Measurements from ENCODE around the gene PAPPA2.
"Not testable (repeated sequence)": the region's sequence is repeated elsewhere in the genome, so short reads cannot be mapped to it uniquely, and the experiment has no call there.

PAPPA2 gene

DNA sequence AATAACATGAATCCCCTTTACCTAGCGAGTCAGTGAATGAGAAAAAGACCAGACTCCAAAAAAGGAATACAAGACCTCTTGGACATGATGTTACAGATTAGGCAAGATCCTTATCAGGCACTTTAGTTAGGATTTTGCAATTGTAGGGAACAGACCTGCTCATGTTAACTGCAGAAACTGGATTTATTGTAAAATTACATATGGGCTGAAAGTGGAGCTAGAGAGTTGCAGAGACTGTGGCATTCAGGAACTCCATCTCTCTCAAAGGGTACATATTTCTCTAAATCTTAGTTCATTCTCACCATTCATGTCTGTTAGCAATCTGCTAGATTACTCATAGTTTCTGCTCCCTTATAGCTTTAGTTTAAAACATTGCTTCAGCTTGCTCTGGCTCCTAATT, 142.2 kb downstream of the PAPPA2 start:
- DNase-seq: no peak

DNA sequence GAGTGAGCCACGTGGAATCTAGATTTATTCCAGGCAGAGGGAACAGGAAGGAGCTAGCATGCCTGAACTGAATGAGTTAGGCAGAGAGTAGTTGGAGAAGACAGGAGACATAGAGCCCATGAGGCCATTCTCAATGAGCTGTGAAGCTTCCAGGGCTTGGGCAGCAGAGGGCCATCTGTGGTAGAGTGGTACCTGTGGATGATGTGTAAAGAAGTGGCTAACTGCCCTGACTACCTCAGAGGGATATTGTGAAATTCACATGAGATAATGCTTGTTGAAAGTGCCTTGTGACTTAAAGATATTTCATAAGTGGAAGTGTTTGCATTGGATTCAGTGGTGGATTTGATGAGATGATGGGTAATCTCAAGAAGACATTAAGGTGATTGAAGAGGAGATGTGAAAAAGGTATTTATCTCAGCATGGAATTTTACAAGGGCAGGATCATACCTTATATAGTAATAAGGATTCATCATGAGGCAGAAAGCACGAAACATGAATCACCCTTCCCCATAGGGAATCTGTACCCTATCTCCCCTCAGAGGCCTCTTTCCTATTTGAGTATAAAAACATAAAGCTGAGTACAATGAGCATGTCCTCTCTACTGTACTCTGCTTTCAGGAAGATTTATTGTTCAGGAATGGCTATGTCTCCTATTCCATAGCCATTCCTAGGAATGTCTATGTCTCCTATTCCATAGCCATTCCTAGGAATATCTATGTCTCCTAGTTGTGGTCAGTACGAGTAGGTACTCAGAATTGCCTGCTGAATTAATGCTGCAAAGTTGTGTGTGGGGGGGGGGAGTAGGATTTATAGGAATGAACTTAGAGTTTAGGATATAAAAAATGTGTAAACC, 146.8 kb downstream of the PAPPA2 start:
- no peak for DNase-seq

DNA sequence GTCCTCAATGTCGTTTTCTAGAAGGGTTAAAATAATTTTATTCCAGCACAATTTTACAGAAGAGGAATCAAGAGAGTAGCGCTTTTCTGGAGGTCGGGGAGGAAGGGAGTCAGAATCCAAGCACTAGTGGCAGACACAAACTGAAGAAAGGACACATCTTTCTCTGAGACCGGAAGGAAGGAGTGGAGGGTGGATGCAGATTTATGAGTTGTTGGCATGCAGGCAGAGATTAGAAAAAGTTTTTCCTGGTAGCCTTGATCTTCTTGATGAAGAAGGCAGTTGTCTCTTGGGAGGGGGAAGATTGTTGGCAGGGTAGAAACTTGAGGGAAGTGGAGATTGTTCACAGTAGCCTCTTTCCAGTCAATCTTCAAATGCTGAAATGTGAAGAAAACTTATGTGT, 149.8 kb downstream of the PAPPA2 start:
- DNase-seq: no peak

DNA sequence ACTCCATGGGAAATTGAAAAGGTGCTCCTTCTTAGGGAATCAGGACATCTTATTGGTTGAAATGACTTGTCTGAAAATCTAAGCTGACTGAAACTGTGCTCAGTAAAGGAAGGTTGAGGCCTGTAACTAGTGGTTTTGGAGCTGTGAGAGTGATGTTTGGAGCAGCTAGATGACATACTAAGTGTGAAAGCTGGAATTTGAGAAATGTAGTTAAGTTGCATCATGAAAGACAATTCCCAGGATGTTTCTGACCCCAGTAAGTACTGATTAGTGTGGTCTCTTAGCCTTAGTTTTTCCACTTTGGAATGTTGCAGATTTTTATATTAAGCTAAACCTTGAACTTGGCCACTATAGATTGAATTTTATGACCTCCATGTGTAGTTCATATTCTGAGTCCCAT, 154.9 kb downstream of the PAPPA2 start:
- DNase-seq: no peak

DNA sequence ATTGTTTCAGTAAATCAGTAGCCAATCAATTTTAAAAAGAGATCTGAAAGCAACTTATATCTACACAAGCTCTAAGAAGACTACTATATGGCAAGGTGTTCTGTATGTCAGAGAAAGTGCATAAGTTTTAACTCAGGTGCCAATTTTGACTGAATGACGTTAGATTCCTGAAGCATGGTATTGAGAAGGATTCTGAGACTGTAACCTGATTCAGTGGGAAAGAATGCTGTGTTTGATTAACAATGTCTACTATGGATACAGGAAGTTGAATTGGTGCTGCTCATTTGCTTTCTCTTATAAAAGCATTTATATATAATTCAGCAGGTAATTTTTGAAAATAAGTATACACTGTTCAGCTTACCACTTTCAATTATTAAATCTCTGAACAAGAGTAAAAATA, 156.3 kb downstream of the PAPPA2 start:
- no peak for DNase-seq

DNA sequence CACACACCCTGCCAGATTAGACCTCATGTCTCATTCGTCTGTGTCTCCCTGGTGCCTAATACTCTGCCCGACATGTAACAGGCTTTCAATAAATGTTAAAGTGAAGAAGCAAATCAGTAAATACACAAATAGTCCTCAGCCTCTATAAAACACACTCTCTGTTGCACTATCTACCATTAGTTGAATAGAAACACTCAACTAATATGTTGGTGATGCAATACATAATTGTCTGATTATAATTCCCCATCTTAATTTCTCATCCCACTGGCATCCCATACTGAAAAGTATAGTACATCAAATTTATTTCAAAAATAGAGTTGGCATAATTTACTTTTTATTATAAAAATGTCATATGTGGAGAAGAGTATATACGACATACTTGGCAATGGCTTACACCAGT, 162.4 kb downstream of the PAPPA2 start:
- DNase-seq: no peak

DNA sequence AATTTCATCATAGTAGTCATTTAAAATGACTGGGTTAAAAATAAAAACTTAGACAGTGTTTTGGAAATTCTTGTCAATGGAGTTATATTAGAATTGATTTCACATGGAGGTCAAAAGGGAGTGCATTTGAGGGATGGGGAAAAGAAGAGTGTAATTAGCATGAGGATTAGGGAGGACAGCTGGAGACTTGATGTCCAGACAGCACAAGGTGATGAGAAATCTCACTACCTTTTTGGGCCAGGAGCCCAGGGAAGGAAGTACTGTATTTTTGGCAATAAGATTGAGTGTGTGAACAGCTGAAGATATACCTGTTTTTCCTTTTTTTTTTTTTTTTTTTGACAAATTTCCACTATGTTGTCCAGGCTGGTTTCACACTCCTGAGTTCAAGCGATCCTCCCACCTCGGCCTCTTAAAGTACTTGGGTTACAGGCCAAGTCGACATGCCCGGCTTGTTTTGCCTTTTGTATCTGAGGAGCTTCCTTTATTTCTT, 163.6 kb downstream of the PAPPA2 start:
- no peak for DNase-seq

DNA sequence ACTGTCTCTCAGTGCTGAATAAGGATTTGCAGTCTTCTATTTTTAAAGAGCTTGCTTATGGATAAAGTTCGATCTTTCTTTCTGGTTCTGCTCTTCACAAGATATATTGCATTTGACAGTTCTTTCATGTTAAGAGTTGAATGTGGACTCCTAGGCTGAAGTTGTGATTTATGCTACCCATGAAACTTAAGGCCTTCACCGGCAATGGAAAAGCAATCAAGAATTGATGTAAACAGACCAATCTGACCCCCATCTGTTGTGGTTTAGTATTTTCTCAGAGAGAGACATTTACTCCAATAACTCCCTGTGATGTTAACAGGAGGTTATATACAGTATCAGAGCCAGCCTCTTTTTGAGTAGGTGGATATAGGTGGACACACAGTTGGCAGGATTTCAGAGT, 165.8 kb downstream of the PAPPA2 start:
- DNase-seq: no peak

DNA sequence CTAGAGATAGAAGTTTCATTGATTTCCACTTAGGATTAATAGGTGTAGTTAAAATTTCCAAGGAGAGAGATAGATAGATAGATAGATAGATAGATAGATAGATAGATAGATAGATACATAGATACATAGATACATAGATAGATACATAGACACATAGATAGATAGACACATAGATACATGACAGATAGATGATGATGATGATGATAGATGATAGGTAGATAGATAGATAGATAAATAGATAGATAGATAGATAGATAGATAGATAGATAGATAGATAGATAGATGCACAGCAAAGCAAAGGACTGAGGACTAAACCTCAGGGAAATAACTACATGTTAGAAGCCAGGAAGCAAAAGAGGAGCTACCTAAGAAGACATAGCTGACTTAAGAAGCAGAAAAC, 171.8 kb downstream of the PAPPA2 start:
- DNase-seq: not testable (repeated sequence)

DNA sequence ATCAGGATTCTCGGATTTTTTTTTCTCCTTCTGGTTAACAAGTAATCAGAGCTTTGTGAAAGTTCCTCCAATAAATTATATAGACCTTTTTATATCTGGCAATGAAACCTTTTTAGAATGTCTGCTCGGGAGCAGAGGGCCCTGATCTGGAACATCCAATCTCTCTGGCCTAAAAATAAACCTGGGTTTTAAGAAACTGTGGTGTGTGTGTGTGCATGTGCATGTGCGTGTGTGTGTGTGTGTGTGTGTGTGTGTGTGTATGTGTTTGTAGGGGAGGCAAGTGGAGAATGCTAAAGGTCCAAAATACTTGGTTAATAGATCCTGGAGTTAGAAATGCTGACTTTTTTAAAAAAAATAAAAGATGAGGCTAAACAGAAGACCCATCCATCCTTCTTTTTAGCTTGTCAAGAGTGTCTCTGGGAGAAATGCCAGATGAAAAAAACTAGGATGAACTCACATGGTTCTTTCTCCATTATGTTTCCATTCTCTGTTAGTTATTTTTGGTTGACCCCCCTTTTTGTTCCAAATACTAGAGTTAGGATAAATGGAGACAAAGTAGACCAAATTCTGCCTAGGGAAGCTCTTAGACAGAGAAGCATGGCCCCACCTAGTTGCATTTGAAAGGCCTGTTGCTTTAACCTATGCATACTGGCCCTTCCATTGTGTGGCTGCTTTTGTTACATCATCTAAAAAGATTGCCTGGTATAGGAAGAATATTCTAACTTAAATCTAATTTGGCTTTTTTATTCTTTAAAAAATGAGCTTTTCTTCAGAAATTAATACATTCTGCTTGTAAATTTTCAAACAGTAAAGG, 175.9 kb downstream of the PAPPA2 start:
- DNase-seq: no peak

DNA sequence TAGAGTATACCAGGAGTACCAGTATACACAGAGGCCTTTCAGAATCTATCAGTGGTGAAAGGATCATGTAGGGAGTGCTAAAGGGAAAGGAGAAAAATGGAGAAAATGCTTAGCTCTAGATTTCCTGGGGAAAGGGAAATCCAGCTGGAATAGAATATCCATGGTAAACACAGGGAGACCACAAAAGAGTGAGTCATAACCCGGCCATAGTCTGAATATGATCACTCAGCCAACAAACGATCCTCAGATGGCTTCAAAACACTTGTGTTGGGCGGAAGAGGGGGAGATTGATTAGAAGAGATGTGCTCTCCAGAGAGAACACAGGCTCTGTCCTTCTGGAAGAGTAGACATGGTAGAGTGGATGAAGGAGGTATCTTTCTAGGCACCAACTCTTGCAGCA, 180.6 kb downstream of the PAPPA2 start:
- no peak for DNase-seq

DNA sequence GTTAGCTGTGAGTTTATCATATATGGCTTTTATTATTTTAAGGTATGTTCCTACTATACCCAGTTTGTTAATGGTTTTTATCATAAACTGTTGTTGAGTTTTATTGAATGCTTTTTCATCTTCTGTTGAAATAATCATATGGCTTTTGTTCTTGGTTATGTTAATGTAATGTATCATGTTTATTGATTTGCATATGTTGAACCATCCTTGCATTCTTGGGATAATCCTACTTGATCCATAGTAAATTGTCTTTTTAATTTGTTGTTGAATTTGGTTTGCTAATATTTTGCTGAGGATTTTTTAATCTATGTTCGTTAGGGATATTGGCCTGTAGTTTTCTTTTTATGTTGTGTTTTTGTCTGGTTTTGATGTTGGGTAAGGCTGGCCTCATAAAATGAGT, 185.6 kb downstream of the PAPPA2 start:
- no peak for DNase-seq

DNA sequence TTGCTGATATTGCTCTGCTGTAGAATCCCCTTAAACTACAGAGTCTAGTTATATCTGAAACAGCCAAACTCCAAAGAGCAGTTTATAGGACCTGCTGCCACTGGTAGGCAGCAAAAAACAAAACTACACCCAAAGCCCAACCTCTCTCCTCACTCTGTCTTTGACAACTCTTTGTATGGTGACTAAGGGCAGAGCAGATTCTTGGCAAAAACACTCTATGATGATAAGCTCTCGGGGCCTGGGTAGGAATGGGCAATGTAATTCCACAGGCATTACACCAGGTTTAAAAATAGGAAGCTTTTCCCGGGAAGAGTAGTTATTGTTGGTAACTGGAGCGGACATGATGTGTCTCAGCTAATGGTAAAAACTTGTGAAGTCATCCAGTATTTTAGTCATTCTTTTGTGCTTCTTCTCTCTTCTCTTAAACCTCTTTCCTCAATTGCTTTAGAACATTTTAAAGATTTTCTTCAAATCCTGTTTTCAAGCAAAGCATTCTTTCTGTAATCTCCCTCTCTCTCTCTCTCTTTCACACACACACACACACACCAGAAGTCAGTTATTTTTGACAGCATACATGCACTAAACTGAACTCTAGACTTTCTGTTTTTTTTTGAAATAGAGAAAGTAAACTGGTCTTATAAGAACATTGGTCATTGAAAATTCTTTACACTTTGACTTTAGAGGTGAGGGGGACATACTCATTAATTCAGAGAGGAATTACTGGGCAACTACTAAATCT, 193.5 kb downstream of the PAPPA2 start:
- DNase-seq: no peak

DNA sequence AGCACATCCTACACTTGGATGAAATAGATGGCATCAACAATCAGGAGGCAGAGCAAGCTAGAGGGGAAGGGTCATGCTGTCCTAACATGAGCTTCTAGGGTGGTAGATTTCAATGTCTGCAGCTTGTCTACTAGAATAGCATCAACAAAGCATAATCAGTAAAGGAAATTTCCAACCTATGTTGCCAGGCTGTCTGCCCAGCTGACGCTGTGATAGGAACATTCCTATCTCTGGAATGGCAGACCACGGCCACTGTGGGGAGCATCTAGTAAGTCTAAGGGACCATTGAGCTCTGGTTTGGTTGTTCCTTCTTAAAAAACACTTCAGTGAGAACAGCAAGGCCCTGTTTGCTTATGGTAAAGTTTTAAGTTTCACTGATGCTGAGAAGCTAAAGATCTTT, 206.8 kb downstream of the PAPPA2 start:
- no peak for DNase-seq

DNA sequence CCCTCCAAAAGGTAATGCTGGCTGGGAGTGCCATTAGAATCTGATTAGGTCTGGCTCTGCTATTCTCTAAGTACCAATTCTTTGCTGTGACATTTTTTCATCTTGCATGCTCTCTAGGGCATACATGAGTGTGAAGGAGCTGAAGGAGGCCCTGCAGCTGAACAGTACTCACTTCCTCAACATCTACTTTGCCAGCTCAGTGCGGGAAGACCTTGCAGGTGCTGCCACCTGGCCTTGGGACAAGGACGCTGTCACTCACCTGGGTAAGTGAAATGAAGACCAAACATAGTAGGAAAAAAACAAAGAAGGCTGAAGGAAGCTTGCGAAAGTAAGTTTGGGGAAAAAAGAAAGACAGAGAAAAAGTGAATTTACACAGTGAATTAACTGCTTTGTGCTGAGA, 207.9 kb downstream of the PAPPA2 start:
- no peak for DNase-seq

DNA sequence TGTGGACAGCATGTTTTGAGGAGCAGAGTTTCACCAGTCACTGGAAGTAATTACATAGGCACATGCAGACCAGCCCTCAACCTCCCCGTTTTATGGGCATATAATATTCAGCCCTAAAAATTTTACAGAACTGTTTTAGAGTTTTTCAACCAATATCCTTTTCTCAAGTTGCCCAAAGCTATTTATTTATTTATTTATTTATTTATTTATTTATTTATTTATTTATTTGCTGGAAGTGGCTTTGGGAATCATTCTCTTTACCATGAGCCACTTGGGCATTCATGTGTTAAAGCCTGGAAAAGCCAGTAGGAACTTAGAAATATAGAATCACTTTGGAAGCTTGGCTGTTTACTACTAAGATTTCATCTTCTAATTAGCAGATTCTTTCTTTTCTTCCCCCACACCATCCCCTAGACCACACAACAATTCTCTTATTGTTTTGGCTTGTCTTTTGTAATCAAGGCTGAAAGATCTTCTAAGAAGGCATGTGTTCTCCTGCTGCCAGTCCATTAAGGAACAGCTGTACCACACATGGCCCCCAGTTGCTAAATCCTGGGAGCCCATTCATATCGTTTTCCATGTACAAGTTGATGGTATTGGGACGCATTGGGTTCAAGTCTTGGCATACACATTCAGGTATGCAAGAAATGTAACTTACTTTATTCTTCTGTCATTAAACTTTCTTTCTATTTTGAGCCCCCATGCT, 220.0 kb downstream of the PAPPA2 start:
- no peak for DNase-seq

DNA sequence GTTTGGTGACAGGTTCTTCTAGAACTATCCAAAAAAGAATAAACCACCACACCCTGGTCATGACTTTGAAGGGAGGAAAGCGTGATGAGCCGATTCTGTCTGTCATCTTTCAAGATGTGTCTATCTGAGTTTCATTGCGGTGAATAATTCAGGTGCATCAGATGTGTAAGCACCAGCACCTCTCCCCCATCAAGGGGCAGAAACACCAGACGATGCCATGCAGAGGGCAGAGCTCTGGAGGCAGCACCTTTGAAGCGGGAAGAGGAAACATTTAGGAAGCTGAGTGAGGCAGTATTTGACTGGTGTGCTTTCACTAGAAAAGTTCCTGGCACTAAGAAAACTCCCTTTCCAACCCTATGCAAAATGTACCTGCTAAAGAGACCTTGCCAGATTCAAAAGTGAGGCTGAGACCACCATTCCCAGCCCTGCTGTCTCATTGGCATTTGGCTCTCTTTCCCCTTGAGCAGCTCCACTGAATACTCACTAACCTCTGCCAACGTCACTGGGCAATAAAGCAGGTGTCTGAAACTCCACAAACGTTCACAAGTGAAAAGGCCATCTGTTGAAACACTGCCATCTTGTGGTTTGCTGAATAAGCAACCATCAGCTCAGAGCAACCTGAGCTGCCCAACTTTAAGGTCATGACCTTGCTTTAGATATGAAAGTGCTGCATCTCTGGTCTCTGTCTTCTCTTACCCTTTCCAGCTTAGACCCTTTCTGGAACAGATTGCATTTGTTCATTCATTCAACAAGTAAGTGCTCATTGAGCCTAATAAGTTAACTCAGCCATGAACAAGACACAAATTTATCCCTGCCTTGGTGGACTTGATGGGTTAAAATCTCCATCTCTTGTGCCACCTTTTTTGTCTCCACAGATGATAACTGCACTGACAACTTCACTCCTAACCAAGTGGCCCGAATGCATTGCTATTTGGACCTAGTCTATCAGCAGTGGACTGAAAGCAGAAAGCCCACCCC, 228.6 kb downstream of the PAPPA2 start:
- DNase-seq: no peak

DNA sequence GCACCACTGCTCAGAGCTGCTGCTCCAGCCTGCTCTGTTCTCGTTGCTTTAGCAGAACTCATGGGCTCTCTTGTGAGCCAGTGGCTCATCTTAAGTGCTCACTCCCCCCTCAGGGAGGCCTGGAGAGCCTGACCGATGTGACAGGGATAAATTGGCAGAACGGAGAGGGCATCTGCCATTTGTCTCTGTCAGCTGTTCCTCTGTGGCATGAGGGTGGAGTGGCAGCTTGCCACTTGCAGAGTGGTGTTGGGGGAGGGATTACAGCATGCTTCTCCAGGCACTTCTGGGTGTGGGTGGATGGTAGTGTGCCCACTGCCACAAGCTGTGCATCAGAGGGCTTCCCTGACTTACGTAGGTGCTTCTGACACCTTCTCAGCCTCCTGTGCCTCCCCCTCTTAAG, 229.5 kb downstream of the PAPPA2 start:
- no peak for DNase-seq

DNA sequence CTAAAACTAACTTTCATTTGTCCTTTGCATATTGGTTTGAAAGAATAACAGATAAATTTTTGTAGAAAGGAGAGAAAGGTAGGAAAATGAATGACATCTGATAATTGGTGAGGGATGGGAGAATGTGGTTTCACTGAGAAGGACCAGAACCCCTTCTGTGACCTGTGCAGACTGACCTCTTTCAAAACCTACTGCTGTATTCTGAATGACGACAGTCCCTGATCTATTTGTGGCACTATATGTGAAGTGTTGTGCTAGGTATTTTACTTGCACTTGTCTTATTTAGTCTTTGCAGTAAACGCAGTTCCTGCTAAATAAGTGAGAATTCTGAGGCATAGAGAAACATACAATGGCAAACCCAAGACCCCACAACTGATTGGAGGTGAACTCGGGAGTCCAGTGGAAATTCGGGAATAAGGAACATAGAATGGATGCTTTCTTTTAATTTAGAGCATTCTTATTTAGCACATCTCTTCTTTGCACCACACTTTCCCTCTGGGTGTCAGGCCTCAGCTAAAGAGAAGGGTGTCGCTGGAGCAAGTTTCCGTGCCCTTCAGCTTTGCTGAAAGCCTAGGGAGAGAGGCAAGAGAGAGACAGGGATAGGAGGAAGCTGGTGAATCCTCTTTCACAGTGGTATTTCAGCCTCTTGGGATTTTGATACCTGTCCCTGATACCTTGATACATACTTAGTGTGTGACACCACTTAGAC, 230.2 kb downstream of the PAPPA2 start:
- no peak for DNase-seq

DNA sequence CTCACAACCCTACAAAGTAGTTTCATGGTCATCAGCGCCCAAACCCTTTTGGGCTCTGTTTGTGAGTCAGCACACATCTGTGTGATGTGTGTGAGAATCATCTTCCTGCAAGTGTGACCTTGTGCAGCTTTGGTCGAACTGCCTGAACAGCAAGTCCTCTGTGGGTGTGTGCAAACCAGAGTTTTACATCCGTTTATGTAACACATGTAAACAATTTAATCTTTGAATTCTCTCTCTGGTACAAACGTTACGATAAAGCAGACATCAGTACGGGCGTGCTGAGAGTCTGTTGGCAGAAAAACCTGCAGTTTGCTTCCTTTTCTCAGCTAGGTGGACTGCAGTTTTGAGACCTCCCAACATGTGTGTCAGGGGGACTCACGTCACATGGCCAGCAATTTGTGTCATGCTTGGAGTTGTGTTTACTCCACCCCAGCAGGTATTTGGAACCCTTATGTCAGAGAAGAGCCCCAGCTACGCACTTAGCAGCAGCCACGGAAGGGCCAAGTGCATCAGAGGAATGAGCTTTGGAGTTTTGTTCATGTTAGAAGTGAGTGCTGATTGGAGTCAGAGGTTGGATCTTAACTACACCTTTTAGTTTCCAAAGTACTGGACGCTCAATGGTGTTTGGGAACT, 230.8 kb downstream of the PAPPA2 start:
- DNase-seq: no peak

Data from activated T-cell treated with anti-CD3 and anti-CD28 coated beads, Interleukin-2, amount 50 U/mL, for 48 hours (primary cell).